Measurements from ENCODE around the gene F2RL2.
A peak's percentile ranks its signal among the peaks of the same experiment; 100 is the strongest.

Gene F2RL2

DNA sequence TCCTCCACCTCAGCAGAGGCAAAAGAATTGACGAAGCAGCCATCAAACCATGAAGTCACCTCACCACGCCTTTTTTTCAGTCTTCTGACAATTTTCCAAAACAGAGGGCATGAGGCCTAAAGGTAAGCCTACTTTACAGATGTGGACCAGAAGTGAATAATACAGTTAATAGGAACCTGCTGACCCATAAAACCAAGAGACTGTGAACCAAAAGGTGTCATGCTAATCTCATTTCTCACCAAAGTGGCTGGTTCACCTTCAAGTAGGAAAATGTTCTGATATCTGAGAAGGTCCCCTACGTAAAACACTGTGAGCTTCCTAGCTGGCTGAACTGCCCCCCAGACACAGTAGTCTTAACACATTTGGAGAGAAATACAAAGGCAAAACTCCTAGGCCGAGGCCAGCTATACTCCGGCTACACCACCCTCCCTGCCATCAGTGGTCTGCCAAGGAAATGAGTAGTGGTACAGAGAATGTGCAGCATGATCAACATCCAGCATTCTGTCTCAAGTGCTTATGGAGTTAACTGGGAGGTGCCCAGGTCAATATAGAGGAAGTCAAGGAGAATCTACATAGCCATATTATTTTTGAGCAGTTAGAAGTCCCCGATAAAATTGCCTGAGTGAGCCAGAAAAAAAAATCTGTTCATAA is 19.3 kb upstream of the F2RL2 start:
- FAIRE-seq = no peak
- DNase-seq (ENCODE audit: insufficient read length, low spot score) = no peak
- TF ChIP-seq CTCF (IDR thresholded peaks at IDR 0.05; ENCODE audit: insufficient read depth, missing control alignments) = no peak

DNA sequence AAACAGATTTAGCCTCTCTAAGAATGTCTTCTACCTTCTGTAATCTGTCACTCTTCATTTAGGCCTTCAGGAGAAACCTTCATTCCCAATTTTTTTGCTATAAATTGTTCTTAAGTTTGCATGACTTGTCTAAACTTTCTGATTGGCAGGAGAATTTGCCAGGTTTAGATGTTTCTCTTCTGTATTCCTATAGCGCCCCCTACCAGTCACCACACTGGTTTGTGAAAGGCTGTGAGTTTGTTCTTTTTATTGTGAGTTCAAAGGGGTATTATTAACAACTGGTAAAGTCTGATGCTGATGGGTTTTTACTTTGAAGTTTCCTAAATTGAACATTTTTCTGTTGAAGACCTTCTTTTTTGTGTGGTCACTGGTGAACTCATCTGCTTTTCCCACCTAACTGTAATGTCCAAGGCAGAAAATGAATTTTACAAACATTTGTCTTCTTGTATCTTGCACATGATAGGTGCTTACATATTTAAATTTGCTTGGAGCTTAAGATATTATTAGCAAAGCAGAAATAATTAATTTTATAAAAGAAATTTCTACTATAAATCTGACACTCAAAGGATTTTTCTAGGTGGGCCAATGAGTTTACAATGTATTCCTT is 18.4 kb upstream of the F2RL2 start:
- DNase-seq (ENCODE audit: insufficient read length, low spot score) (peak; percentile 23), FAIRE-seq (no peak)
- peak; percentile 88 for TF ChIP-seq CTCF (IDR thresholded peaks at IDR 0.05; ENCODE audit: insufficient read depth, missing control alignments)

GRCh38 chr5:76638479-76638878 is 15.3 kb upstream of the F2RL2 start:
- DNase-seq (ENCODE audit: insufficient read length, low spot score) (no peak), FAIRE-seq (no peak)
- no peak for TF ChIP-seq CTCF (IDR thresholded peaks at IDR 0.05; ENCODE audit: insufficient read depth, missing control alignments)

DNA sequence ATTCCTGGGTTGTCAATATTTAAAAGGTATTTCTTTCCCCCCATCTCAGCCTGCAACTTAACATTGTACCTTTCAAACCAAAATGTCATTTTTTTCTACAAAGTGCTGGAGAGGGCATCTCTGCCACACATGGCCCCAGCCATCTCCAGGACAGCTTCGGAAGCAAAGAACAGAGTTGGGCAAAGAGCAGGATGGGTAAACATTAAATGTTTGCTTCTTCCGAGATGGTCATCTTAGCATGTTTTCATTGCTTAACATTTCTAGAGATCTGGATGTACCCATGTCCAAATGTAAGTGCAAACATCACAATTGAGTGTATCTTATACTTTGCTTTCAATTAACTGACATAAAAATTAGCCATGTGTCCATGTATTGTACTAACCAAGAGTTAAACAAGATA is 14.3 kb upstream of the F2RL2 start:
- TF ChIP-seq CTCF (IDR thresholded peaks at IDR 0.05; ENCODE audit: insufficient read depth, missing control alignments) = no peak
- no peak for DNase-seq (ENCODE audit: insufficient read length, low spot score)
- no peak for FAIRE-seq

- DNase-seq (ENCODE audit: insufficient read length, low spot score) (no peak), FAIRE-seq (no peak)
These were observed 11.5 kb upstream of the F2RL2 start for GRCh38 chr5:76634661-76635060.

GRCh38 chr5:76626738-76627137 is 3.5 kb upstream of the F2RL2 start:
- no peak for DNase-seq (ENCODE audit: insufficient read length, low spot score)
- no peak for TF ChIP-seq CTCF (IDR thresholded peaks at IDR 0.05; ENCODE audit: insufficient read depth, missing control alignments)
- no peak for FAIRE-seq

More at GRCh38 chr5:76634661-76635060, 11.5 kb upstream of the F2RL2 start:
- TF ChIP-seq CTCF (IDR thresholded peaks at IDR 0.05; ENCODE audit: insufficient read depth, missing control alignments) = no peak

DNA sequence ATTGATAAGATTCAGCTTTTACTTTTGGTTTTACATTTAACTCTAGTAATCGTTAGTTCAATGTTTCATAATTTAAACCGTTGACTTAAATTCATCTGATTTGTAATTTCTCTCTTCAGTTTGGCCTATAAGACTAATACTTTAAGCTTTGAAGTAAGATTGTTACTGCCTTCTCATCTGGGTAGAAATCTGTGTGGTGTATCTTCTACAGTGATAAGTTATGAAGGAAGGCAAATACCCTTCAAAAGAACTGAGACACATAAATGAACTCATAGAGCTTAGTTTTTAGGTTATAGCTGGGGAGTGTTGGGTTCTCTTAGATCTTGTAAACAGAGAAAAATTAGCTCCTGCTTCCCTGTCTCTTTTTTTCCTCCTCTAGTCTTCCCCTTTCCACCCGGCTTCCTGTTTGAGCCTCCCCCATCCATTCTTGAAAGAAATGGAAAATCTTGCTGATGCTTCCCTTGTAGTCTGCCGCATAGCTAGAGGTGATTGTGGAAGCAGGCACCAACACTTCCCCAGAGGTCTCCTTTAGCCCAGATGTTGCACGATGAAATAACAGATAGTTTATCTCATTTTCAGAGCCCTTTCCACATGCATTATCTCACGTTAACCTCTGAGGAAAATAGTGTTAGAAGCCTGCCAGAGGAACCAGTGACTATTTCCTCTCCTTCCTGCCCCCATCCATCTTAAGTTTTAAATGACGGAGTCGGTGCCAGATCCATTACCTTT is 2.0 kb upstream of the F2RL2 start:
- DNase-seq (ENCODE audit: insufficient read length, low spot score) = no peak
- TF ChIP-seq CTCF (IDR thresholded peaks at IDR 0.05; ENCODE audit: insufficient read depth, missing control alignments) = no peak
- FAIRE-seq = no peak

Measured in D721Med (cell line).